K562 (cell line): ENCODE measurements around the gene ENOX2. TPM values are rescaled to one million over a fixed set of nuclear protein-coding genes. Genes with fewer than 3 reads are reported as not detected.

Experiments used
- CREM ChIP-seq: IDR thresholded peaks from 2 replicates; pipeline ENCODE4 v1.6.1; 2014; ENCODE audit warnings: antibody characterized with exemption, low read depth
- ELF1 ChIP-seq: fragments of 200-800 bp; sonication (Bioruptor generic); IDR thresholded peaks from 2 replicates; pipeline ENCODE4 v1.6.1; 2016; ENCODE audit warnings: missing genetic modification characterization, missing compliant biosample characterization
- FOXJ2 ChIP-seq: fragments of 200-800 bp; sonication (Bioruptor generic); IDR thresholded peaks from 2 replicates; pipeline ENCODE4 v1.6.1; 2016; ENCODE audit warnings: missing genetic modification characterization, missing compliant biosample characterization
- KDM5B ChIP-seq: fragments of 200-600 bp; sonication (generic); IDR thresholded peaks from 2 replicates; pipeline ENCODE4 v1.6.1; 2012; ENCODE audit warnings: low read depth, mild to moderate bottlenecking, moderate library complexity, low read length, control low read depth, inconsistent platforms; ENCODE audit not compliant: insufficient replicate concordance
- MGA ChIP-seq: fragments of 450-650 bp; IDR thresholded peaks from 2 replicates; pipeline ENCODE4 v1.6.1; 2016; ENCODE audit warnings: mild to moderate bottlenecking, moderate library complexity
- NR2C1 ChIP-seq, 2 experiments: fragments of 450-650 bp; IDR thresholded peaks; 2 replicates each; pipeline ENCODE4 v1.6.1; 2017; ENCODE audit warnings: mild to moderate bottlenecking in 2 of 2, antibody characterized with exemption in 1 of 2, inconsistent platforms in 1 of 2, missing compliant biosample characterization in 1 of 2, missing genetic modification characterization in 1 of 2
- POLR2AphosphoS5 ChIP-seq: IDR thresholded peaks from 2 replicates; pipeline ENCODE4 v1.6.1; 2011; ENCODE audit warnings: mild to moderate bottlenecking, low read depth, low read length, moderate library complexity; ENCODE audit not compliant: control insufficient read depth, insufficient read depth
- POLR2G ChIP-seq: fragments of 200-400 bp; formaldehyde crosslinking; IDR thresholded peaks from 2 replicates; pipeline ENCODE4 v1.6.1; 2017; ENCODE audit warnings: low read depth, mild to moderate bottlenecking, antibody characterized with exemption, low read length, moderate library complexity
- TAF1 ChIP-seq: IDR thresholded peaks from 2 replicates; pipeline ENCODE4 v1.6.1; 2011; ENCODE audit warnings: mild to moderate bottlenecking, low read length, moderate library complexity; ENCODE audit not compliant: insufficient read depth, control insufficient read depth, severe bottlenecking; ENCODE audit errors: extremely low read depth
- TCF15 ChIP-seq: fragments of 250-450 bp; sonication (Bioruptor Pico); IDR thresholded peaks from 2 replicates; pipeline ENCODE4 v1.8.0; 2022; ENCODE audit warnings: moderate library complexity, mild to moderate bottlenecking, inconsistent platforms
- TSC22D4 ChIP-seq: fragments of 450-650 bp; IDR thresholded peaks from 2 replicates; pipeline ENCODE4 v1.6.1; 2016; ENCODE audit warnings: missing genetic modification characterization, missing biosample characterization, control low read depth
- ZNF449 ChIP-seq: fragments of 250-450 bp; sonication (Bioruptor Pico); IDR thresholded peaks from 2 replicates; pipeline ENCODE4 v1.8.0; 2022; ENCODE audit warnings: moderate library complexity, mild to moderate bottlenecking, inconsistent platforms
- ZNF766 ChIP-seq: fragments of 200-800 bp; sonication (Bioruptor generic); conservative IDR thresholded peaks from 2 replicates; pipeline ENCODE4 v1.6.1; 2016; ENCODE audit warnings: missing genetic modification characterization, missing compliant biosample characterization
- polyA plus RNA-seq, 8 experiments: library from polyadenylated mRNA; depleted of rRNA in 4 of 8; stranded (reverse) in 5 of 8; unstranded in 3 of 8; fragments of >200 nt; fragmentation: Nextera tagmentation in 2 of 8; fragmentation: Illumina TruSeq in 1 of 8; extraction: Ambion mirVana in 2 of 8; extraction: Trizol in 1 of 8; gene quantifications; 2 replicates each; pipeline versions ENCODE4 v1.2.1 to v1.2.3, GENCODE V29; 2011 to 2014; ENCODE audit warnings: inconsistent platforms in 1 of 8, missing spikeins in 1 of 8
- total RNA-seq, 7 experiments: library from RNA; depleted of rRNA in 6 of 7; stranded (reverse); fragments of >200 nt in 6 of 7; fragmentation: Illumina TruSeq in 2 of 7; extraction: Trizol in 2 of 7; gene quantifications; 2 replicates each; pipeline versions ENCODE4 v1.2.1 to v1.2.3, GENCODE V29; 2011 to 2021; ENCODE audit warnings: low replicate concordance in 1 of 7

ENOX2 gene
- total and polyA plus RNA-seq, 9 of the 15 experiments (the other 6 are each of a cell fraction or from before 2014, with no cell fraction given), result 6.1 to 24.0 (median 13.8) TPM

- TF ChIP-seq MGA (peak; percentile 60), ELF1 (tag) (peak; percentile 78), POLR2G (peak; percentile 98), TAF1 (peak; percentile 68), CREM (peak; percentile 76), FOXJ2 (tag) (peak; percentile 85), NR2C1 (IDR thresholded peaks at IDR 0.05) (peak; percentile 89), NR2C1 (tag; IDR thresholded peaks at IDR 0.05) (peak; percentile 95), ZNF449 (CRISPR knock-in tag) (no peak), POLR2AphosphoS5 (peak; percentile 79), ZNF766 (CRISPR knock-in tag) (peak; percentile 73), KDM5B (peak; percentile 45), TCF15 (CRISPR knock-in tag) (no peak), TSC22D4 (tag) (no peak)
Measured at GRCh38 chrX:130902783-130903613, at the start of gene ENOX2 (continued).
